OCI-LY3 (cell line): ENCODE data around the gene TBC1D16.

Experiments
- CTCF ChIP-seq: fragments of 200-600, 300-600 bp; sonication (generic); IDR thresholded peaks from 2 replicates; pipeline ENCODE4 v1.5.1; 2014; ENCODE audit warnings: antibody characterized with exemption, low read length, low read depth
- EZH2phosphoT487 ChIP-seq: fragments of 200-600 bp; shearing (Covaris generic); IDR thresholded peaks from 2 replicates; pipeline ENCODE4 v1.6.1; 2018; ENCODE audit warnings: antibody characterized with exemption, mixed run types, low read depth

DNA sequence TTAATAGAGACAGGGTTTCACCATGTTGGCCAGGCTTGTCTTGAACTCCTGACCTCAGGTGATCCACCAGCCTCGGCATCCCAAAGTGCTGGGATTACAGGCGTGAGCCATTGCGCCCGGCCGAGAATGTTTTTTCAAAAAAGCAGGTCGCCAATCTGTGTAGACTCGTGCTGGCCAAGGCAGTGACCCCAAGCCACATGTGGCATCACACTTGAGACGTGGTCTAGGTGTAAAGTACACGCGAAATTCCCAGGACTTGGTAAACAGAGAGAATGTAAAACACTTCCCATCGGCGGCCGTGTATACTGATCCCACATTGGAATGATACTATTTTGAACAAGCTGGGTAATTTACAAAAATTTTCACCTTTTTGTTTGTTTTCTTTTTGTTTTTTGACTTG lies 41.1 kb downstream of the TBC1D16 start:
- no peak for TF ChIP-seq CTCF
- no peak for TF ChIP-seq EZH2phosphoT487
